Activated T-cell treated with anti-CD3 and anti-CD28 coated beads for 1 hour (primary cell): ENCODE results near the gene SSR3.
"Not testable (repeated sequence)": the region's sequence is repeated elsewhere in the genome, so short reads cannot be mapped to it uniquely, and the experiment has no call there.

Experiments
- DNase-seq: peaks from one replicate; pipeline ENCODE4 v3.0.0-alpha.2; 2020; ENCODE audit warnings: low read depth

The SSR3 gene

DNA sequence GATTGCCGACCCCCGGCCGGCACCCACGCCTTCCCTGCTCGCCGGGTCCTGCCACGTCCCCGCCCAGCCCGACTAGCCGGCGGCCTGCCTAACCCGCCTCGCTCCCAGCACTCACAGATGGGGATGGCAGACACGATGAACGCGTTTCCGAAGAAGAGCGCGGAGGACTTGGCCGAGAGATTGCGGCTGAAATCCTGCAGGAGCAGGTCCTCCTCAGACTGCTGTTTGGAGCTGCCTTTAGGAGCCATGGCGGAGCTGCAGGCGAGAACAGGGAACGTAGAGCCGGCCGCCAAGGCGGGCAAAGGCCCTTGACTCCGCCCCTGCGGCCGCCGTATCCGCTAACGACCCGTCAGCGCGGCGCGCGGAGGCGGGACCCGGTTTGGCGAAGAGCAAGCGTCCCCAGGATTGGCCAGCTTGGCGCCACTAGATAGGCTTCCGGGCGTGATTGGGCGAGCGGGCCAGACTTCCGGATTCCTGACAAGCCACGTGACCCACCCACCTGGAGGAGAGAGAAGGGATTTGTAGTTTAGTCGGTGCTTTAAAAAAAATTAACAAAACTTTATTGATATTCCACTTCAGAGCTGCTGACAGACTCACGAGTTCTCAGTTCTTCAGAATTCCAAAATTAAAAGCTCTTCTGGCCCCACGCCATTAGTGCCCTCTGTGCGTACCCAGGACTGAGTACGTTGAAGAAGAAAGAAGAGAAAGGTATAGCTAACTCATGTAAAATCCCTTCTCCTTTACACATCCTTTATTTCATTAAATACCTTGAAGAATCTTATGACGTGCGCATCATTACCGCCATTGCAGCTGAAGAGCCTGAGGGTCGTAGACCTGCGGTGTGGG is at the start of gene SSR3:
Gene SSR3, minus strand, starts transcription at position 276 of the 846 bp plus-strand sequence. Its CDS starts 28 bp downstream, at position 248.
- DNase-seq: peak; percentile 96

GRCh38 chr3:156604064-156604641 is 49.2 kb upstream of the SSR3 start:
- no peak for DNase-seq

DNA sequence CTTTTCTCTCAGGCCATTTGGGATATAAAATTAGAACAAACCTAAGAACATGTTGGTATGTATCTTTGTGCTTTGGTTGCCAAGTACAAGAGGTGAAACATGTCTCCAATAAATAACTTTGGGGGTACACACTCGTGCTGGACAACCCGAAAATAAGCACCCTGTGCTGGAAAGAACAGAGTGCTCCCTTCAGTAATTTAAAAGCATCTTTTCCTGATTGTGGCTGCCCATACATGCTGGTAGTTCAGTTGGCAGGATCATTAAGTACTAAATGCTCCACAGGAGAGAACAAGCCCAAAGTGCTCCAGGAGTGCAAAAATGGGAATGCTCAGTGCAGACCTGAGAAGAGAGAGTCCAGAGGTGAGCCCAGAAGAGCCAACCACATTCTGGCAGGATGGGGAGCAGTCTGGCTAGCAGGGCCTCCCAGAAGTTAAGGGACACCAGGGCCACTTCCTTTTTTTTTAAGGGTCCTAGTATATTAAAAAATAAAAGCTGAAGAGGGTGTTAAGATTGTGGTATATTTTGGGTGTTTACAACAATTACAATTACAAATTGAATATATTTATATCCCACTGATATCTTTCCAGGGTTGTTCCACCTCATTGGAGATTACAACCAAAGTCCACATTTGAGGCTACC is 48.6 kb upstream of the SSR3 start:
- no peak for DNase-seq

GRCh38 chr3:156602424-156602823 is 47.5 kb upstream of the SSR3 start:
- no peak for DNase-seq

DNA sequence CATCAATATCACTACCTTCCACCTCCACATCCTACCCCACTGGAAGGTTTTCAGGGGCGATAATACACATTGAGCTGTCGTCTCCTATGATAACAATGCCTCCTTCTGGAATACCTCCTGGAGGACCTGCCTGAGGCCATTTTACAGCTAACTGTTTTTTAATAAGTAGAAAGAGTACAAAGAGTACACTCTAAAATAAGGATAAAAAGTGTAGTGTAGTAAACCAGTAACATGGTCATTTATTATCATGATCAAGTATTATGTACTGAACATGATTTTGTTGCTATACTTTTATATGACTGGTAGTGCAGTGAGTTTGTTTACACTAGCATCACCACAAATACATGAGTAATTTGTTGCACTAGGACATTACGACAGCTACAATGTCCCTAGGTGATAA is 46.6 kb upstream of the SSR3 start:
- DNase-seq: no peak

DNA sequence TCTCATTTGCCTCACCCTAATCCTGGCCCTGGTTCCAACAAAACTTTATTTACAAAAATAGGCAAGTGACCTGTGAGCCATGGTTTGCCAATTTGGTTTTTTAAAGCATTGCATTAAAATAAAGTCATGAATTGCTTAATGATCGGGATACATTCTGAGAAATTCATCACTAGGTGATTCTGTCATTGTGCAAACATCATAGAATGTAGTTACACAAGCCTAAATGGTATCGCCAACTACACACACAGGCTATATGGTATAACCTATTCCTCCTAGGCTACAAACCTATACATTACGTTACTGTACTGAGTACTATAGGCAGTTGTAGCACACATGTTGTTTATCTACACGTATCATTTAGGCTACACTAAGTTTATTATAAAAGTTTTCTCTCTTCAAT is 45.9 kb upstream of the SSR3 start:
- DNase-seq: no peak

- no peak for DNase-seq
Measured at GRCh38 chr3:156599089-156599874, 44.4 kb upstream of the SSR3 start.

- DNase-seq: no peak
Measured at GRCh38 chr3:156598413-156598812, 43.5 kb upstream of the SSR3 start.

DNA sequence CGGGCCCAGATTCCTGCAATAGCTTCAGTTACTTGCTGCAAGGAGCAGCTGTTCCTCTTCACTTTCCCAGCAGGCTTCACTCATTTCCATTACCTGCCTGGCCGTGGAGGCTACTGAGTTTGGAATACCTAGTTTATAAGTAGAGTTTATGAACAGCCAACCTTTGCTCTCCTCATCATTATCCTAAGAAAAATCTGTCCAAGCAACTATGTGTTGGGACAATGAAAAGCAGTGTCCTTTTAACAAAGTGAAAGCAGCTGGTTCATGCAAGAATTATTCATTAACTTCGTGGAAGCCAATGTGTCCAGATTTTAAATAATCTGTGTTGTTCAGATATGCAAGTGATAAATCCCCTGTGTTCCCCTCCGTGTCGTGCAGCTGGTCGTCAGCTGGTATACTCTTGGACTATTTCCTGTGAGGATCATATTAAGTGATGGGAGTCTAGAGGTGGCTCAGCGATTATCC is 39.3 kb upstream of the SSR3 start:
- no peak for DNase-seq

DNA sequence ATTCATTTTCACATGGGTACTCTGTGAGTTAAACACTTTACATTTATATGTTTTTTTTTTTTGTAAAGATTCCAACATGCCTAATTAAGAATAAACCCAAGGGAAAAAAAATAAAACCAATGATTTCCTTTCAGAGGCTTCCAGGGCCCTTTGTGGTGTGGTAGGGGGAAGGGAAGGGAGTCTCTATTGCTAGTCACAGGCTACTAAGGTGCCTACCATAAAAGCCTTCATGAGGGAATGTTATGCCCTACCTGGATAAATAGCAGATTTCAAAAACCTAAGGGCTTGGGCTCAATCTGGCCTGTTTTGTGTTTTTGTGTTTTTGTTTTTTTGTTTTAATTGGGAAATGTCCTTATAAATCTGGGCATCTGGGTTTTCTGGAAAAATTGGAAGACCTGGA is 38.9 kb upstream of the SSR3 start:
- DNase-seq: no peak

GRCh38 chr3:156589806-156590205 is 34.9 kb upstream of the SSR3 start:
- DNase-seq: not testable (repeated sequence)

- DNase-seq: no peak
Measured at GRCh38 chr3:156587760-156588069, 32.8 kb upstream of the SSR3 start.

- no peak for DNase-seq
Measured at GRCh38 chr3:156586905-156587759, 32.2 kb upstream of the SSR3 start.

DNA sequence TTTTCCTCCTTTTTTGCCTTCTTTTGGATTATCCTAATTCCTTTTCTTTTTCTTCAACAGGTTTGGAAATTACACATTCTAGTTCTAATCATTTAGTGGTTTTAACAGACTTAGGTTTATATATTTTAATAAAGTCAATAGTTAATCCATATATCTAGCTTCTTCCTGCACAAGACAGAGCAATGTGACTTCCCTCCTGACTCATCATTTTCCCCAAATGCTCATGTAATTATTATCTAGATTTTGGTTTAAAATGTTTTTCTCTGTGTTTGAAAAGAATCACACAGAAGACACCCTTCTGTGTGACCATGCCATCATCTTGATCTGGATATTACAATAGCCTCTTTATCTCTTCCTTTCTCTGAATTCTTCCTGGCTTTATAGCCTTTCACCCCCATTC is 28.6 kb upstream of the SSR3 start:
- no peak for DNase-seq

DNA sequence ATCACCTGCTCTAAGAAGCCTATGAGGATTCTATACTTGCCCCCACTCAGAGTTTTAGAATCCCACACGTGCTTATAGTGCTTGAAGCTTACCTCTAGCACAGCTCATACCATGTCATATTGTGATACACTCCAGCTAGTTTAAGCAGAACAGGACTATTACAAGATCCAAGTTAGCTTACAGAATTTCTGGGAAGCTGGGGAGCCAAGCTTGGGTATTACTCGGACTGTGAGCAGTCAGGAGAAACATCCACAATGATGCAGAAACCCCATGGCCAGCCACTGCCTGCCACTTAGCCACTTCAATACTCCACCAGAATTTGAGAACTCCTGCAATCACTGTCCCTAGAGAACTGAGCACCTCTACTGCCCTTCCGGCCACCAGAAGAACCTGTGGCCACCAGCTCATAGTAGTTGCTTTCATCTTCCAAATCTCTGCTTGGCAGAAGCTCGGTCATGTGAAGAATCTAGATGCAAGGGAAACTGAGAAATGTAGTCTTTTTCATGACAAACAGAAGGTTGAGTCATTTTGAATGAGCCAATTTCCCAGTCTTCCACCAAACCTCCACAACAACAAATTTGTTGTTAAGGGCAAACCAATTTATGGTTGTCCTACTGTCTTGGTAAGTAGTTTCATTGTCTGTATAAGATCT is 27.7 kb upstream of the SSR3 start:
- no peak for DNase-seq

- no peak for DNase-seq
Measured at GRCh38 chr3:156581954-156582353, 27.0 kb upstream of the SSR3 start.

- DNase-seq: no peak
Measured at GRCh38 chr3:156581033-156581432, 26.1 kb upstream of the SSR3 start.

DNA sequence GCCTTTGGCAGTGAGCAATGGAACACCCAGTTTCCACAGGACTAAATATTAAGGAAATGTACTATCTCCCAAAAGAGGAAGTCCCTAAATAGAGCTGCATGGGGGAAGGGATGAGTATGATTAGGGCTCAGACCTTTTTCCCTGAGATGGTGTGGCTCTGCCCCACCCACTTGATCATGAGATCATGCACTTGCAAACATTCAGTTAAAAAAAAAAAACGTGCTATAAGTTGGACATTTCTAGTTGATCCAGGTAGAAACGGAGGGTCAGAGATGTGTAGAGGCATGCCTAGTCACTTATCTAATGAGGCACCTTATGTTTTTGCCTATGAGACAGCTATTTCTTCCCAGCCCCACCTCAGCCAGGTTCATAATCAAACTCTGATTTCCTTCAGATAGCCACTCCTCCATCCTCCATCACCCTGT is 24.5 kb upstream of the SSR3 start:
- DNase-seq: no peak

DNA sequence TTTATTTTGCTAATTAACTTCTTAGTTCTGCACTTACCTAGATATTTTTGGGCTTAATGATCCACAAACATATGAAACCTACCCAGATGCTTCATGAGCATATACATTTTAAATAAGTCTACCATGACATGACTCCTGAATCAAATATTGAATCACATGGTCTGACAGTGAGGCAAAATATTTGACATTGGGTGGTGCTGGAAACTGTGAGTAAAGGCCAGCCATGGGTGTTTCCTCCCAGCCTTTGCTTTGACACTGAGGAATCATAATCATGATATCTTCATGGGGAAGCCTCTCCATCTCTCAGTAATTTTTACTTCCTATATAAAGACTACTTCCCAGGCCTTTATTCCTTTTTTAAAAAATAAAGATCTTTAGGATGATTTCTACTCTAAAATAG is 22.8 kb upstream of the SSR3 start:
- no peak for DNase-seq

- DNase-seq: no peak
Measured at GRCh38 chr3:156576651-156577348, 21.9 kb upstream of the SSR3 start.
